Heart right ventricle (tissue), 16 donors: Measurements from ENCODE around the gene RANGRF. TPM values are rescaled to one million over a fixed set of nuclear protein-coding genes. Genes with fewer than 3 reads are reported as not detected.

Experiments
- ATAC-seq, 8 donors: fragments of 200-7000 bp; cut with Tn5 transposase; one replicate each; pipeline ENCODE4 v1.9.1; 2020; ENCODE audit warnings: mild to moderate bottlenecking in 8 of 8, moderate library complexity in 8 of 8, moderate number of reproducible peaks in 1 of 8
- DNase-seq, 2 donors: peaks; one replicate each; pipeline ENCODE4 v3.0.0-alpha.2; 2020
- H3K27ac ChIP-seq, 10 donors: fragments of 200-600 bp; sonication (generic) in 2 of 10; one replicate each; pipeline versions ENCODE4 v1.5.0 to v1.8.0; 2020 to 2022; ENCODE audit warnings: mild to moderate bottlenecking in 3 of 10
- H3K27me3 ChIP-seq, 7 donors: fragments of 200-600 bp; one replicate each; pipeline ENCODE4 v1.8.0; 2021 to 2022; ENCODE audit warnings: mild to moderate bottlenecking in 2 of 7
- H3K36me3 ChIP-seq, 9 donors: fragments of 200-600 bp; sonication (generic) in 1 of 9; one replicate each; pipeline versions ENCODE4 v1.5.0 to v1.8.0; 2020 to 2022; ENCODE audit warnings: mild to moderate bottlenecking in 2 of 9
- H3K4me1 ChIP-seq, 9 donors: fragments of 200-600 bp; sonication (generic) in 1 of 9; one replicate each; pipeline versions ENCODE4 v1.5.0 to v1.8.0; 2020 to 2022; ENCODE audit warnings: mild to moderate bottlenecking in 4 of 9
- H3K4me3 ChIP-seq, 10 donors: fragments of 200-600 bp; sonication (generic) in 2 of 10; one replicate each; pipeline versions ENCODE4 v1.5.0 to v1.8.0; 2020 to 2022; ENCODE audit warnings: mild to moderate bottlenecking in 7 of 10, moderate library complexity in 2 of 10
- H3K9me3 ChIP-seq, 11 donors: fragments of 200-600 bp in 10 of 11; sonication (generic) in 2 of 11; one replicate each; pipeline versions ENCODE4 v1.5.0 to v1.8.0; 2013 to 2022; ENCODE audit warnings: mild to moderate bottlenecking in 2 of 11, control low read depth in 1 of 11, moderate library complexity in 1 of 11
- CTCF ChIP-seq, 9 donors: fragments of 200-600 bp; sonication (generic) in 2 of 9; IDR thresholded peaks; one replicate each; pipeline versions ENCODE4 v1.5.0 to v1.8.0; 2021 to 2022; ENCODE audit warnings: antibody characterized with exemption in 9 of 9, mild to moderate bottlenecking in 5 of 9, moderate library complexity in 1 of 9
- WGBS, 2 donors: extraction: QIAGEN DNeasy Blood & Tissue Kit; methylation state at CpG; one replicate each; pipeline ENCODE4 v1.1.7; 2013; ENCODE audit warnings: inconsistent platforms in 1 of 2; 5-methylcytosine and 5-hydroxymethylcytosine counted together
- intact Hi-C, 10 donors: fragments of 100-400 bp; cut with DNase I; formaldehyde crosslinking; loops; one replicate each; pipeline versions ENCODE4 v1.11.1 to v1.14.2; 2022
- polyA plus RNA-seq, 2 donors: library from polyadenylated mRNA; stranded (reverse); fragments of 200-250 nt; gene quantifications; one replicate each; pipeline ENCODE4 v1.2.3, GENCODE V29; 2013
- total RNA-seq, 10 donors: library from RNA; stranded (reverse); fragmentation: NEBNext Ultra II Directional in 3 of 10; extraction: Animal tissue kit (Norgen Biotek cat#: 25700) in 3 of 10; gene quantifications; one replicate each; pipeline versions ENCODE4 v1.2.1 to v1.2.4, GENCODE V29; 2021 to 2023
- donor health status: Arrhythmogenic right ventricular cardiomyopathy.
- donor health status: ischemic (EF 13 %, LVEDD 7.1; RV severe dilation, severe dysfunction).
- donor health status: healthy with polysubstance abuse.
- donor health status: DM: no; HTN: yes; CAD: no.
- donor health status: DM: no; HTN: no; CAD: no.
- donor health status: ischemic (EF 25% LVEDD 6.9; RV normal size, moderate dysfunction).
- donor health status: ischemic (EF 25% LVEDD 5.7; RV mildly dilated, moderate dysfunction).
- donor health status: healthy.
- donor health status: DM: yes; HTN: yes; CAD: no.
- donor health status: Ischemic cardiomyopathy.
- donor health status: ischemic (EF 35%, LVEDD 5.7; RV mildly dilated, moderate dysfunction).
- donor health status: nonischemic (EF 11% LVEDD 7.7; RV severe dilation, severe dysfunction).
- donor health status: DM: yes; HTN: yes; CAD: no.
- donor health status: PGD.
- donor health status: ischemic (EF 29% LVEDD 5.4; RV normal size, mild dysfunction).
- donor health status: nonischemic (EF 23%, LVEDD 6.1; RV moderate dilation, normal function).

The RANGRF gene
- total and polyA plus RNA-seq, 12 donors = 20.7 to 53.5 (median 24.8) TPM

GRCh38 chr17:8274816-8275215 lies 13.7 kb upstream of the RANGRF start:
- H3K4me3 ChIP-seq = no peak overlapping the region

GRCh38 chr17:8275421-8276290 lies 12.8 kb upstream of the RANGRF start:
- no peak overlapping the region for H3K4me3 ChIP-seq
- H3K36me3 ChIP-seq = peaks cover 0 to 5% (median 0%) of the 10 kb centered on the region in 9 donors
- no peak for TF ChIP-seq CTCF (IDR thresholded peaks at IDR 0.05)
- H3K27ac ChIP-seq = no peak overlapping the region
- intact Hi-C loops = no loop called here
- H3K4me1 ChIP-seq = no peaks in the 10 kb centered on the region
- 69 to 70% methylated on average over 9 of the region's 9 CpGs for WGBS, 2 donors
- no peaks in the 10 kb centered on the region for H3K9me3 ChIP-seq
- no peaks in the 10 kb centered on the region for H3K27me3 ChIP-seq
- ATAC-seq = no peak
- DNase-seq = no peak

More at GRCh38 chr17:8274816-8275215, 13.7 kb upstream of the RANGRF start:
- Histone ChIP-seq H3K27me3 (no peaks in the 10 kb centered on the region), H3K36me3 (peaks cover 0 to 14% (median 0%) of the 10 kb centered on the region in 9 donors), H3K27ac (no peak overlapping the region), H3K9me3 (no peaks in the 10 kb centered on the region), H3K4me1 (no peaks in the 10 kb centered on the region)
- ATAC-seq (no peak), DNase-seq (no peak)
- WGBS, 2 donors = 90 to 91% methylated on average over 5 of the region's 5 CpGs
- TF ChIP-seq CTCF (IDR thresholded peaks at IDR 0.05) = no peak
- intact Hi-C loops = no loop called here

GRCh38 chr17:8277317-8277716 lies 11.2 kb upstream of the RANGRF start:
- 94 to 95% methylated on average over 7 of the region's 7 CpGs for WGBS, 2 donors
- ATAC-seq (no peak), DNase-seq (no peak)
- Histone ChIP-seq H3K4me1 (no peaks in the 10 kb centered on the region), H3K36me3 (no peaks in the 10 kb centered on the region), H3K27ac (no peak overlapping the region), H3K9me3 (no peaks in the 10 kb centered on the region), H3K27me3 (no peaks in the 10 kb centered on the region), H3K4me3 (no peak overlapping the region)
- intact Hi-C loops = no loop called here
- TF ChIP-seq CTCF (IDR thresholded peaks at IDR 0.05) = no peak

GRCh38 chr17:8282345-8282744 lies 6.1 kb upstream of the RANGRF start:
- H3K4me3 ChIP-seq = no peak overlapping the region
- WGBS, 2 donors = 72 to 77% methylated on average over 3 of the region's 3 CpGs
- H3K36me3 ChIP-seq = no peaks in the 10 kb centered on the region
- H3K4me1 ChIP-seq = no peaks in the 10 kb centered on the region
- DNase-seq = no peak
- TF ChIP-seq CTCF (IDR thresholded peaks at IDR 0.05) = no peak
- no peak for ATAC-seq
- no peaks in the 10 kb centered on the region for H3K9me3 ChIP-seq
- no peaks in the 10 kb centered on the region for H3K27me3 ChIP-seq
- no peak overlapping the region for H3K27ac ChIP-seq
- intact Hi-C loops = loop anchor here in 2 of 10 donors (10.0 kb wide), 2 partner anchors 48 to 178 kb away; no protein-coding TSS in a partner anchor
